A204.1 (cell line): ENCODE results near the gene BCAP31.

ENCODE experiments used
- FAIRE-seq: peaks from 2 replicates; lab custom pipeline; 2012; peaks lifted over from hg19 to GRCh38; lab: Jason Lieb, UNC

The BCAP31 gene

DNA sequence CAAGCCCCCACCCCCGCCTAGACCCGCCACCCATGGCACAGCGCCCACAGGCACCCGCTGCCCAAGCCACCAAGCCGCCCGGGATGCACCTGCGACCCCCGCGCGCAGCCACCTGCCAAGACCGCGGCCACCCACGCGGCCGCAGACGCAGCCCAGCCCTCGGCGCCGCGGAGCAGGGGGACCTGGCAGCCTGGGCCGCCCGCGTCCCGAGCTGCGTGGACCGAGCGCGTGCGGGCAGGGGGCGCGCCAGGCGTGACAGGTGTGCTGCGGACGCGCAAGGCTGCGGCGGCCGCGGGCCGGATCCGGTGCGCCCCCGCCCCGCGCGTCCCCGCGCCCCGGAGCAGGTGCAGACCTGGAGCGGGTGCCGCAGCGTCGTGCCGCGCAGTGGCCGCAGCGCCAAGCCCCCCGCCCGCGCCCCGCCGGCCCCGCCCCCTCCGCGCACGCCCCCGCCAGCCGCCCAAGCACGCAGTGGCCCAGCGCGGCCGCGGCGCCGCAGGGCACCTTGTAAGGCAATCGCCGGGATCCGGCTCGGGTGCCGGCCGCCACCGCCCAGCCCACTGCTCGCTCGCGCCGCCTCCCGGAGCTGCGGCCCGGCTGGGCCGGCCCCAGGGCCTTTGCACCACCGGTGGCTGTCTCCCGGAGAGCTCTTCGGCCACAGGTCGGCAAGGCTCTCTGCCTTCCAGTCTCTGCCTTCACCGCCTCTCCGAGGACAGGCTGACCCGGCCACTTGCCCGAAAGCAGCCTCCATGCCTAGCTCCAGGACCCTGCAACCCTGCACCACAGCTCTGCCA lies 50.6 kb downstream of the BCAP31 start, which contains the start of gene PNCK:
Gene PNCK, minus strand, starts transcription at position 386 of the 791 bp plus-strand sequence. CDS start 737 bp downstream, outside the sequence.
- no peak for FAIRE-seq

DNA sequence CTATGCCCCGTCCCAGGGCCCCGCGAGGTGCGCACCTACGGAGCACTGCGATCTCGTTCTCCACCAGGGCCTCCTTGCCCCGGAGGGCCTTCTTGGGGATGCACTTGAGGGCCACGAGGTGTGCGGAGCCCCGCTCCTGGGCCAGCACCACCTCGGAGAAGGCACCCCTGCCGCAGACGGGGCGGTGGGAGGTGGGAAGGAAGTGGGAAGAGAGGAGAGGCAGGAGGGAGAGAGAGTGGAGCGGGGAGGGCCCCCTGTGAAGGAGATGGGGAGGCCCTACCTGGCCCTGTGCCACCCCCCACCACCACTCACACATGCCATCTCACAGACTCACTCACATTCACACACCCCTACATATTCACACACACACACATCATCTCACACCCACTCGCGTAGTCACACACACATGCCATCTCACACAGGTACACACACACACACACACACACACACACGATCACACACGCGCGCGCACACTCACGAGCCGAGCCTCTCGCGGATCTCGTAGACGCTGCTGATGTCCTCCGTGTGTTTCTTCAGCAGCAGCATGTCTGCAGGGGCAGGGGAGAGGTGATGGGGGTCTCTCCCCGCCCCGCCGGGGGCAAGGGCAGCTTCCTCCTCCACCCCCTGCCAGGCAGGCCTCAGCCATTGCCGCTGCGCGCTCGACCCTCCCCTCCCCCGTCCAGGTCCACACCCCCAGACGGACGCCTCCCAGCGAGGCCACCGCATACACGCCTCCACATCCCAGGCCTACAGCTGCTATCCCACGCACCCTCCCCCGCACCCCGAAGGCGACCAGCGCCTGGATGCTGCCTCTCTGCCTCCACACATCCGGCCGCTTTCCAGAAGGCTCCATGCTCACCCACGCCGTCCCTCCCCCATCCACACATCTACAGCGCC lies 51.4 kb downstream of the BCAP31 start:
- FAIRE-seq: no peak

DNA sequence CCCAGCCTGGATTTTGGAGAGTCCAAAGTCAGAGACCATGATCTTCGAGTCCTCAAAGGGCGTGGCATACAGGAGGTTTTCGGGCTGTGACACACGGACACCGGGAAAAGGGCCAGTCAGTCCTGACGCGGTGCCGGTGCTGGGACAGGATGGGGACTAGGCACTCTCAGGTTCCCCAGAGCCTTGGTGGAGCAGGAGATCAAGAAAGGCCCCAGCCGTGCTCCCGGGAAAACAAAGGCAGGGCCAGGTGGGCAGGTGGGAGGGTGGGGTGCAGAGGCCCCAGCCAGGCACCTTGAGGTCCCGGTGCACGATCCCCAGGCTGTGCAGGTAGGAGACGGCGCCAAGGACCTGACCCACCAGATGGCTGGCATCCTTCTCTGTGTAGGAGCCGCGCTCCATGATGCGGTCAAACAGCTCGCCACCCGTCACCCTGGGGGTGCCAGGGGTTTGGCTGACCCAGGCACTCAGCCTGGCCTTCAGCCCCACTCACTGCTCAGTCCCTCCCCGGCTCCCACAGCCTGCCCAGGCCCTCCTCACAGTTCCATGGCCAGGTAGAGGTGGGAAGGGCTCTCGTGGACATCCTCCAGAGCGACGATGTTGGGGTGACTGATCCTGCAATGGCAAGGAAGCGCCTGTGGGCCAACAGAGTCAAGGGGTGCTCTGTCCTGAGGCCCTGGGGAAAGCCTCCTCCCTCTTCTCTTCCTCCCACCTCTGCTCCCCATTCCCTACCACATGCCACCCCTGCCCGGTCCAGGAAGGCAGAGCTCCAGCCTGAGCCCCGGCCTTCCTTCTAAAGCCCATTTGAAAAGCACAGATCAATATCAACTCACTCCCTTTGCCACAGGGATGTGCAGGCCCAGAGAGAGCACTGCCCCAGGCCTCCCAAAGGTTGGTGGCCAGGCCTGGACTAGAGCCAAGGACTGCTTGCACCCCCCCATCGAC lies 52.3 kb downstream of the BCAP31 start:
- FAIRE-seq: no peak

DNA sequence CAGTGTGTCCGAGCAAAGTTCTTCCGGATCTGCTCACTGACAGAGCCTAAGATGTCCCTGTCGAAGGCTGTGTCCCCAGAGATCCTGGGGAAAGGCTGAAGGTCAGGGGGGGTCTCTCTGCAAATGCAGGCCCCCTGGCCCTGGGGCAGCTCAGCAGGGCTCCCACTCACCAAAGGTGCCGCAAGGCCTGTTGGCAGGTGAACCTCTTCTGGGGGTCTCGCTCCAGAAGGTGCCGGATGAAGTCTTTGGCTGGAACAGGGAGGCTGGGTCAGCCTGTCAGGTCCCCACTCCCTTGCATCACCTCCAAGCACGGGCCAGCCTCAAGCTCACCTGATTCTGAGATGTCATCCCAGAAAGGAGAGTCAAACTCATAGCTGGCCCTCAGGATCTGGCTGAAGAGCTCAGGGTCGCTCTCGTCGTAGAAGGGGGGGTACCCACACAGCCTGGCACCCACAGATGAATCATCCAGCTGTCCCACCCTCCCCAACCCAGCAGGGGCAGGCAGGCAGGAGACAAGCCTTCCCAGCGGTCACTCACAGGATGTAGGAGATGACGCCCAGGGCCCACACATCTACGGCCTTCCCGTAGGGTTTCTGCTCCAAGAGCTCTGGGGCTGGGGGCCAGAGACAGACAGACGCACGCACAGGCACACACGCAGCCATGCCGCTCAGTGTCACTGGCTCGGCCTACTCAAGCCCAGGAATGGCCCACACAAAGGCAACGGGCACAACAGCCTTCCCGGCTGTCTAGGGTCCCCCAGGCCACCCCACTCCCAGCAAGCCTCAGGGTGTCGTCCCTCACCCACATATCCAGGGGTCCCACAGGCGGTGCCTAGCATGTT lies 53.2 kb downstream of the BCAP31 start:
- FAIRE-seq: no peak

DNA sequence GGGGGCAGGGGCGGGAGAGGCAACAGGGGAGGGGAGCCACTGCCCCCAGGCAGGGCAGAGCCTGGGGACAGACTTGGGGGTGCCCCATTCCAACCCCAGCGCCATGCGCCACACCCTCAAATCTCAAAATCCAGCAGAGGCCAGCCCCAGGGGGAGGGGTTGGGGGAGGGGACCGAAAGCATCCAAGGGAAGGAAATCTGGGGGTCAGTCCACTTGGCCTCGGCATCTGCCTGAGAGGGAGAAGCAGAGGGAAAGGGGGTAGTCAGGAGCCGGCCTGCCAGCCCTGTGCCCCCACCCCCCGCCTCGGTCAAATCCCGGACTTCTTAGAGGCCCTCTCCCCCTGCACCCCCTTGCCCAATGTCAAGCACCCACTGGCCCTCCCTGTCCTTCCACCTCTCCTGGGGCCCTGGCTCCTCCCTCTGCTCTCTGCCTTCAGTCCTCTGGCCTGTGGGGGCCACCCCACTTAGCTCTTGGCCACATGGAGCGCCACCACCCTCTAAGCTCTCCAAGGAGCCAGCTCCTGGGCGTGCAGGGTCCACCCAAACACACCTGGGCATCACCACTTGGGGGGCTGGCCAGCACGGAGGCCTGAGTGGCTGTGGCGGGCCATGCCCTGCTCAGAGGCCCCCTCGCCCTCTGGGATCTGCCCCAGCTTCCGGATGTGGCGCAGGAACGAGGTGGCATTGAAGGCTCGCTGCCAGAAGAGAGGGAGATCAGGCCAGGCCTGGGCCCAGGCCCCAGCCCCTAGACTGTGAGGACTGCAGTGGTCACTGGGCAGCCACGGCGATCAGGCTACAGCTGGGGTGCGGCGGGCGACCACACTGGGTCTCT lies 54.1 kb downstream of the BCAP31 start:
- FAIRE-seq: no peak

DNA sequence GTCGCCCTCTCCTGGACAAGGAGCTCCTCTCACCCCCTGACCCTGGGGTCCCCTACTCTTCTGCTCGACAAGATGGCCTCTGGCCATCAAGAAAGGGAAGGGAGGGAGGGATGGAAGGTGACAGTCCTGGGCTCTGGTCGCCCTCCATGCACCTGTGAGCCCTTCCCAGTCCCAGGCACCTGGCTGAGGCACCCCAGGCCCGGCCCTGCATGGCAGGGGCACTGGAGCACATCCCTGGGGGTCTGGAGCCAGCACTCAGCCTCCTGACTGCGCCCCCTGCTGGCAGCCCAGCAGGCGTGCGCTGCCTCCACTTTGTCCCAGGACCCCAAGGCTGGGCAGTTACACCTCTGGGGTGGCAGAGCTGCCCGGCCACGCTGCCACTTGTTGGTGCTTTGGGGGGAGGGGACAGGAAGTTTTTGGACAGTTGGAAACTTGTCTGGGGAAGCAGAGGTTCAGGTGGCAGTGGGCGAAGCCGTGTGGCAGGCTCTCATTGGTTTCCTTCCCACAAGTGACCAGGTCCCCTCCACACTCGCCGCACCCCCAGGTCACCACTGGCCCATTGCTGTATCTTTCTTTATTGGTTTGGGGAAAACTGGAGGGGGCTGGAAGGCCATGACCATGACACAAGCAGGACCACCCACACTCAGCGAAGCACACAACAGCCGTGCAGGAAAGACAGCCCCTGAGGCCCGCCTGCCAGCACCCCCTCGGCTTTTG lies 54.9 kb downstream of the BCAP31 start:
- no peak for FAIRE-seq

DNA sequence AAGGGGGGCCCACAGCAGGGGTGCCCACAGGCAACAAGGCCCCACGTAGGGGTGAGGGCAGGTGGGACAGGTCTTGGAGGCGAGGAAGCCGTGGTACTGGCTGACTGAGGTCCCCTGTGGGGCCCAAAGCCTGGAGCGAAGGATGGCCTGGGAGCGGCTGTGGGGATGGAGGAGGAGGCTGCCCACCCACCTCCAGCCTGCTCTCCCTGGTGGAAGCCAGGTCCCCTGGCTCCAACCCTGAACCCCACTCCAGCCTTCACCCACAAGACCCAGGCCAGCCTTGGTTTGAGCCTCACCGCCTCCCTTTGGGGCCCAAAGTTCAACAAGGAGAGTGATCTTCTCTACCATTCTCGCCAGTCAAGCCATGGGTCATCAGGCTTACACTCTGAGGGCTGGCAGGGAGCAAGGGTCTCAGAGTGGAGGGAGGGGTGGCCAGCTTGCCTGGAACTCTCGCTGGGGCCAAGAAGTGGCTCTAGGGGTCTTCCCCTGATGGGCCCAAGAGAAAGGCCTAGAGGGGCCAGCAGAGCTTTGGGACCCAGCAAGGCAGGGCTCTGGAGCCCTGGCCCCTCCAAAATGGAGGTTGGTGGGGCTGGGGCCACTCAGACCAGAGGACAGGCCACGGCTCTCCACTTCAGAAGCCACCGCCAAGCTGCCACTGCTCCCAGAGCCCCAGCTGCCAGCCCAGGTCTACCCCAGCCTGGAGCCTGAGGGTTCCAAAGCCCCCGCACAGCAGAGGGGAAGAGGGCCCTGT lies 55.6 kb downstream of the BCAP31 start:
- FAIRE-seq: no peak

DNA sequence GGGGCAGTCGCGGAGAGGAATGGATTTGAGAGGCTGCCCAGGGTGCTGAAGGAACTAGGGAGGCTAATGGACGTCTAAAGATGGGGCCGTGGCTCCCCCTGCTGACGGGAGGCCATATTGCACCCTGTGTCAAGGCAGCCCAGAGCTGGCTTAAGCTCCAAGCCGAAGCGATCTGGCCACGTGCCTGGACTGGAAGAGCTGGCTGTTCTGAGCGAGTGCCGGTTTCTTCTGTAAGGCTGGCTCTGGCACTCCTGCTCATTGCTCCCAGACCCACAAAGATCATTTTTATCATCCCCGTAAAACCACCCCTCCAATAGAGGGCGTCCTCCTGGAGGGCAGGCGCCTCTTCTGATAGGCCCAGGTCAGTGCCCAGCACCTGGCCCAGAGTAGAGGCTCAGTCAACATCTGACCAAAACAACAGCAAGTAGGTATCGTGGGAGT lies 56.2 kb downstream of the BCAP31 start:
- FAIRE-seq: no peak

DNA sequence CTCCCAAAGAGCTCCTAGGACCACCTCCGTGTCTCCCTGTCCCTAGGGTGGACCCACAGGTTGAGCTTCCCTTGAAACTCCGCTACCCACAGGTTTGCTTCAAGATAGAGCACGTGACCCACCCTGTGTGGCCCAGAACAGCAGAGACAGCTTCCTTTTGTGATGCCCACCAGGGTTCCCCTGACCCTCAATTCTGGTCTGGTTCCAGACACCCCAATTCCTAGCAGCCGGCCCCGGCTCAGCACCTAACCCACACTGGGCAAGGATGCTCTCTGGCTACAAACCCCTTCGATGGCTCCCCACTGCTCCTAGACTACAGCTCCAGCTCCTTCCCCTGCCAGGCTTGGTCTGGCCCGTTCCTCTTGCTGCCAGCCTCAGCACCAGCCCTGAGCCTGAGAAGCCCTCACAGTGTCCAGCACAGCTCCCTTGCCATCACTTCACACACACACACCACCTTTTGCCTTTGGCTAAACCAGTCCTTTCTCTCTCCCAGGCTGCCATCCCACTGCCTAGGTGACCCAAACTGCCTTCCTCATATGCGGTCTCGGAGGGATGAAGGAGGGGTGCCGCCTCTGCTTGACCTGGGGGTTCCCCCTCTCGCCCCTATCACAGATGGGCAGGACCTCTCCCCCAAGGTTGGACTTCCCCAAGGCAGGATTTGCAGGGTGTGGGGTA lies 56.8 kb downstream of the BCAP31 start:
- FAIRE-seq: no peak

DNA sequence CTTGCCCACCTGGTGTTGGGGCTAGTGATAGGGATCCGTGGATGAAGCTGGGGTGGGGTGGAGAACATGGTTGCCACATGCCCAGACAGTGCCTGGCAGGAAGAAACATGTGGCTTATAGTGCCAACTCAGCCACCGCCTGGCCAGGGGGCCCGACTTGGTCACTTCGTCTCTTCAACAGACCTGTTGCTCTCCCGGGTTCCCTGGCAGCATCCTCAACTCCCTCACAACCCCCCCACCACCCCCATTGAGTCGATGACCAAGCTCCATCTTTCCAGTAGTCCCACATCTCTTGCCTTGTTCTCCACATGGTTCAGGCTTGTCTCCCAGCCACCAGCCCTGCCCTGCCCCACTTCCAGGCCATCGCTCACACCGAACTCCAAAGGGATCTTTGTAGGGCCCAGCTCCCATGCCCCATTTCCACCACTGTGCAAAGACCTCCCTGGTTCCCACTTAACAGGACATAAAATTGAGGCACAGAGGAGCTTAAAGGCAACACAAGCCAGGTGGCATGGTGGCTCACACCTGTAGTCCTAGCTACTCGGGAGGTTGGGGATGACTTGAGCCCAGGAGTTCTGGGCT lies 58.4 kb downstream of the BCAP31 start:
- FAIRE-seq: no peak

DNA sequence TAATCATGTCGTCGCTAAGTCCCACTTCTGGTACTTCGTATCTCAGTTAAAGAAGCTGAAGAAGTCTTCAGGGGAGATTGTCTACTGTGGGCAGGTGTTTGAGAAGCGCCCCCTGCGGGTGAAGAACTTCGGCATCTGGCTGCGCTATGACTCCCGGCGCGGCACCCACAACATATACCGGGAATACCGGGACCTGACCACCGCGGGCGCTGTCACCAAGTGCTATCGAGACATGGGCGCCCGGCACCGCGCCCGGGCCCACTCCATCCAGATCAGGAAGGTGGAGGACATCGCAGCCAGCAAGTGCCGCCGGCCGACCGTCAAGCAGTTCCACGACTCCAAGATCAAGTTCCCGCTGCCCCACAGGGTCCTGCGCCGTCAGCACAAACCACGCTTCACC lies 61.9 kb downstream of the BCAP31 start:
- FAIRE-seq: no peak

DNA sequence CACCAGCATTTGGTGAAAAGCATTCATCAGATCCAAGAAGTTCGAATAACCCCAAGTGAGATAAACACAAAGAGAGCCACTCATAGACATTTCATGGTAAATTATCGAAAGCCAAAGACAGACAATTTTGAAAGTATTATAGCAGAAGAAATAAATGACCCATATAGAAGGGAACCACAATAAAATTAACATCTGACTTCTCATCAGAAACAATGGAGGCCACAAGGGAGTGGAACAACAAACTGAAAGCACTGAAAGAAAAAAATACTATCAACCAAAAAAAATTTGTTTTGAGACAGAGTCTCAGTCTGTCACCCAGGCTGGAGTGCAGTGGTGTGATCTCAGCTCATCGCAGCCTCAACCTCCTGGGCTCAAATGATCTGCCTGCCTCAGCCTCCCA lies 64.9 kb downstream of the BCAP31 start:
- no peak for FAIRE-seq

DNA sequence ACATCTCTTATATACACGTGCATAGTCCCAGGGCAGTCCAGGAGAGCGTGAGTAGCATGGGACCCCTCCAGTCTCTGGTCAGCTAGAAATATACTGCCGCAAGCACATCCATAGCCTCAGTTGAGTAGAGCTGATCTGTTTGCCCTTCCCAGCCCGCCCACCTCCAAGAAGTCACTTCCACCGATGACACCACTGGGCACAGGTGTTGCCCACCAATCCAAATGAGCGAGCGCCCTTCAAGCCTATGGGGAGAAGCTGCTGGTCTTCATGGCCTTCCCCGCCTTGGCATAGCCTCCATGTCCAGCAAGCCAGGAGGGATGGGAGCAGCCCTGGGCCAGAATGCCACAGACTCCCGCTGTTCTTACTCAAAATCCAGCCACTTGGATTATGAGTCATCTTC lies 67.0 kb downstream of the BCAP31 start:
- no peak for FAIRE-seq

DNA sequence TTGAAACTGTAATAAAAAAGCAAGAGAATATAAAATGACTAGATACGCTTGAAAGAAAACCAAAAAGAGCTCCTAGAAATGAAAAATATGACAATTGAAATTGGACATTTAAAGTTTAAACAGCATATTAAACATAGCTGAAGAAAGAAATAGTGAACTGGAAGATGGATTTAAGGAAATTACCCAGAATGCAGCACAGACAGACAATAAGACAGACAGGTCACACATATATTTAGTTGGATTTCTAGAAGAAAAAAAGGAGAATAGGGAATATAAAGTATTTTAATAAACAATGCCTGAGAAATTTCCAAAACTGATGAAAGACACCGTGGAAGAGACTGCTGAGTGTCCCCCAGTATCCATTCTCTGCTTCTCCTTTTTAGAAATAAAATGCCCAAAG lies 70.6 kb downstream of the BCAP31 start:
- no peak for FAIRE-seq

DNA sequence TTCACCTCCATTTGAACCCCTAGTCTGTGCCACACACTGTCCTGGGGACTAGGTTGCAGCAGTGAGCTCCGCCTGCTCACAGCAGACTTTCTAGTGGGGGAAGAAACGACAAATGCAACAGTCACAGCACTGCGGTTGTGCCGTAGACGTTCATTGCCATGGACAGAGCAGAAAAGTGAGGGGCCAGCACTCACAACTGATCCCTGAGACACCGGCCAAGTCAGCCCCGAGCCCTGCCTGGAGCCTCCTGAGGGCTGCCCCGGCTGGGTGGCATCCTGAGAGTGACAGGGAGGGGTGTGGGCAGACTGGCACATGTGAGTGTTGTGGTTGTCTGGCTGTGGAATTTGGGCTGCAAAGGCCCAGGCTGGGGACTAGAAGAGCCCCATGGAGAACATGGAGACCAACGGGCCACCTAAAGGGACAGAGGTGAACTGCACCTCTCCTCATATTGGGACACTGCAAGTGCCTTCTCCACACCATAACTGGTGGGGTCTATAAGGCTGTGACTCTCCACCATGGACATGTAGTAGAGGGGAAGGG lies 72.6 kb downstream of the BCAP31 start:
- no peak for FAIRE-seq

DNA sequence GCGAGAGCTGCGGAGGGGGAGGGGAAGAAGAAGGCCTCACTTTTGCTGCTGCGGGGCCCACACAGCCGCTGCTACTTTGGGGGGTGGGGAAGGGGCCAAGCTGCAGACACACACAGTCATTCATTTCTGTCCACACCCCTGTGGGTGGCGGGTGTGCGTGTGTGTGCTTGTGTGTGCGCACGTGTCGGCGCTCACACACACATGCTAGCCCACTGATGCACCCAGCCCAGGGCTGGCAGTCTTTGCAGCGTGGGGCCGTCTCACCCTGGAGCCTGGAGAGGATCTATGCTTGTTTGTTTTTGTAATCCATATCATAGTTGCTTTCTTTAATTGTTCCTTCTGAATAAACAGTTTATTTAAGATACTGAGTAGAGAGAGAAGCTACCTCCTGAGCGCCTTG lies 73.2 kb downstream of the BCAP31 start:
- FAIRE-seq: no peak
